Epithelial cell of proximal tubule (primary cell): Measurements from ENCODE around the gene SMOC1. TPM values are rescaled to one million over a fixed set of nuclear protein-coding genes. Genes with fewer than 3 reads are reported as not detected.
A peak's percentile ranks its signal among the peaks of the same experiment; 100 is the strongest.

ENCODE experiments used
- DNase-seq: peaks from one replicate; pipeline ENCODE4 v3.0.0-alpha.2; 2011; ENCODE audit warnings: low read depth
- H3K4me3 ChIP-seq: 2 replicates; pipeline ENCODE4 v1.5.1; 2011; ENCODE audit warnings: low read depth, mild to moderate bottlenecking, low read length
- CTCF ChIP-seq: conservative IDR thresholded peaks from 2 replicates; pipeline ENCODE4 v1.5.1; 2012; ENCODE audit warnings: low read depth, mild to moderate bottlenecking, low read length
- total RNA-seq: library from RNA; depleted of rRNA; stranded (reverse); fragments of >200 nt; gene quantifications from 2 replicates; pipeline ENCODE4 v1.2.3, GENCODE V29; 2015

SMOC1 gene
- total RNA-seq, 1 donor from 2014 or later: 7.4 TPM

DNA sequence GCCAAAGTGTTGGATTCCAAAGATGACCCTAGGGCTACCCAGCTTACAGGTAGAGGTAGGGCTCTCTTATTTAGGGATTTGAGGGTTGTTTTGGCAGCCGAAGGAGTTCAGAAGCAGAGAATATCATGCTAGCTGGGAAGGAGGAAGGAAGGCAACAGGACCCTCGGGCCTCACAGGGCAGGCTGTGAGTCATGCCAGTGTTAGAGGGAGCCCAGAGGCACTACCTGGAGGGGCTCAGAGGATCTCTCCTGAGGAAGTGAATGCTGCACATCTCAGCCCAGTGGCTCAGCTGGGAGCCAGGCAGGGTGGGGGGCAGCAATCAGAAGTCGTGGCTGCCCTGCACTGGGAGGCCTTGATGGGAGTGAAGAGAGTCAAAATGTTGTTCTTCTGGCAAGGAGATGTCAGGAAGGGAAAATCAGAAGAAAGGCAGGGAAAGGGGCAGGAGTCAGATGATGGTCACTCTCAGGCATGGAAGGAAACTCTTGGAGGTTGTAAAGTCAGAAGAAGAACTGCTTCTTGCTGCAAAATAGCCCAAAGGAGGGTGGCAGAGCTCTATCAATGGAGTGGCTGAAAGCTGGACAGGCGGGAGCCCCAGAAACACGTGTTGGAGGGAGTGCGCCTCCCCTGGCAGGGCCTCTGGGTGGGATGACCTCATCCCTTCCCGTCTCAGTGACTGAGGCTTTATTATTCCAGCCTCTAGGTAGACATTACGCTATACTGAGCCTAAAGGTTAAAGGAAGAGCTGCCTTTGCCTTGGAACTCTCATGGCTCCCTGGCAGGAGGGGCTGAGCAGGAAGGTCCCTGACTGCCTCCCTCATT, 141.3 kb downstream of the SMOC1 start:
- no peak overlapping the region for H3K4me3 ChIP-seq
- TF ChIP-seq CTCF: no peak
- DNase-seq: no peak

GRCh38 chr14:70021548-70022220, 142.5 kb downstream of the SMOC1 start:
- TF ChIP-seq CTCF: no peak
- H3K4me3 ChIP-seq: no peak overlapping the region
- DNase-seq: no peak

DNA sequence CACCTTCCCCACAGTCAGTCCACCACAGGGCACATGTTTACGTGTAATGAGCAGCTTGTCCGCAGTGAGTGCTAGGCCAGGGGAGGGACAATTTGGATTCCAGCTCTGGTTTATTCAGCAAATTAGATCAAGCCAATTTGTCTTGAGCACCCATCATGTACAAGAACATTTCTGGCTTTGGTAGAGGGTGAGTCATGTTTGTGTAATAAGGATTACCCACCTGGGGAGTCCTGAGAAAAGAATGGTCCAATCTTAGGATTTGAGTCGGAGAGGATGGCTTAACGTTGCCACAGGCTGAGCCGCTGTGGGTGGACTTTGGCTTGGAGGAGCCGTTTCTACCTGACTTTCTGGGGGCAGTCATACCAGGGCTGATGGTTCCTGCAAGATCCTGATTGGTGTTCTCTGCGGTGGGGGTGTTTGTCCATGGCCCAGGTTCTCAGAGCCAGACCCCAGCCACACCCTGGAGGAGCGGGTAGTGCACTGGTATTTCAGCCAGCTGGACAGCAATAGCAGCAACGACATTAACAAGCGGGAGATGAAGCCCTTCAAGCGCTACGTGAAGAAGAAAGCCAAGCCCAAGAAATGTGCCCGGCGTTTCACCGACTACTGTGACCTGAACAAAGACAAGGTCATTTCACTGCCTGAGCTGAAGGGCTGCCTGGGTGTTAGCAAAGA, 143.7 kb downstream of the SMOC1 start:
- no peak overlapping the region for H3K4me3 ChIP-seq
- no peak for TF ChIP-seq CTCF
- no peak for DNase-seq

DNA sequence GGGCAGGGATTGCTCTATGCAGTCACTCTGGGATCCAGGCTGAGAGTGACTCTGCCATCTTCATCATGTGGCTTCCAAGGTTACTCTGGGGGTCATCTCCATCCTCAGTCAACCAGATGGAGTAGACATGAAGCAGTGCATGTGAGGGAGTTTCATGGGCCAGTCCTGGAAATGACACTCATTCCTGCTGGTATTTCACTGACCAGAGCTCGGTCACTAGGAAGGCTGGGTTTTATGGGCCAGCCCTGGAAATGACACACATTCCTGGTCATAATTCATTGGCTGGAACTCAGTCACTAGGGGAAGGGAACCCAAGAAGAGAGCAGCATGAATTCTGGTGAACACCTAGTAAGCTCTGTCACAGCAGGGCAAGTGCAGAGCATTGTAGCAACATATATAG, 144.7 kb downstream of the SMOC1 start:
- no peak for DNase-seq
- H3K4me3 ChIP-seq: no peak overlapping the region
- TF ChIP-seq CTCF: no peak

GRCh38 chr14:70027785-70028428, 148.7 kb downstream of the SMOC1 start:
- no peak for DNase-seq
- no peak overlapping the region for H3K4me3 ChIP-seq
- peak; percentile 95 for TF ChIP-seq CTCF

- no peak for TF ChIP-seq CTCF
- H3K4me3 ChIP-seq: no peak overlapping the region
- no peak for DNase-seq
Measured at GRCh38 chr14:70029296-70030132, 150.3 kb downstream of the SMOC1 start.
